ENCODE results near the gene GH1.
"Not testable (repeated sequence)": the region's sequence is repeated elsewhere in the genome, so short reads cannot be mapped to it uniquely, and the experiment has no call there.

GH1 gene

DNA sequence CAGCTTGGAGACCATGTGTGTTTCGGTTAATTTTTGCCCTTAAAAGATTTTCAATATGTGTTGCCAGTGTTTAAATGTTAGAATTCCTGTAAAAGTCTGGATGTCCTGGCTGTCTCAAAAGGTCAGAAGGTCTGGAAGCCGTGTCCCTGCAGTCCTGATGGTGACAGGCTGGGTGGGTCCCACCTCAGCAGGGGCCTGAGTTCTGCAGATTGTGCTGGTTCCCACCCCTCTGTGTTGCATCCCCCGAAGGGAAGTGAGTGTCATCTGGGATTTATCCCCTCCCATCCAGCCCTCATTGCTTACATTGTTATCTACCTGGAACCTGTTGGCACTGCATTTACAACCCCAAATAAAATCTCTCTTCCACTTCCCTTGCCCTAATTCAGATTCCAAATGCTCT, 24.6 kb downstream of the GH1 start:
- ATAC-seq: not testable (repeated sequence)

DNA sequence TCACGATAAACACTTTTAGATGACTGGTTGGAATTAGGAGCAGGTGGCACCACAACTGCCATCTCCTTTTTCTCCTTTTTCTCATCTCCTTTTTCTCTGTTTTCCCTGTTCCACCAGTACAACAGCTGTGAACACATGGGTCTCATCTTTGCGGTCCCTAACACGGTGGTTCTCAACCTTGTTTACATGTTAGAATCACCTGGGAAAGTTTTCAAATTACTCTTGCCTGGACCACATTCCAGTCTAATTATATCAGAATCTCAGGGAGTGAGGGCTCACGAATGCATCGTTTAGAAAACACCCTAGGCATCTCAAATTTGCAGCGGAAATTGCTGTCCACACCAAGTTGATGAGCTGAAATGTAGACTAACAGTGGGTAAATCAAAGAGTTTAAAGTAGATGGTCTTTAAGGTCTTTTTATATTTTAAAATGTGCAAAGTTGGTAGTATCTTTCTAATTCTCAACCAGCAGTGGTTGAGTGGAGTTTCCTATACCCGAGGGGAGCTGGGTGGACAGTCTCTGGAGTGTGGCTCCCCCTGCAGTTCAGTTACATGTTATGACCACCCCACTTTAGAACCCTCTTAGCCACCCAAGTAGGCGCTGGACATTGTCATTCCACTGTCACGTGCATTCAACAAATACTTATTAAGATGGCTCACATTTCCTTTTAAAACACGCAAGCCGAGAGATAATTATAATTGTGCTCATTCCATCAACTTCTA, 26.2 kb downstream of the GH1 start:
- ATAC-seq: not testable (repeated sequence)

DNA sequence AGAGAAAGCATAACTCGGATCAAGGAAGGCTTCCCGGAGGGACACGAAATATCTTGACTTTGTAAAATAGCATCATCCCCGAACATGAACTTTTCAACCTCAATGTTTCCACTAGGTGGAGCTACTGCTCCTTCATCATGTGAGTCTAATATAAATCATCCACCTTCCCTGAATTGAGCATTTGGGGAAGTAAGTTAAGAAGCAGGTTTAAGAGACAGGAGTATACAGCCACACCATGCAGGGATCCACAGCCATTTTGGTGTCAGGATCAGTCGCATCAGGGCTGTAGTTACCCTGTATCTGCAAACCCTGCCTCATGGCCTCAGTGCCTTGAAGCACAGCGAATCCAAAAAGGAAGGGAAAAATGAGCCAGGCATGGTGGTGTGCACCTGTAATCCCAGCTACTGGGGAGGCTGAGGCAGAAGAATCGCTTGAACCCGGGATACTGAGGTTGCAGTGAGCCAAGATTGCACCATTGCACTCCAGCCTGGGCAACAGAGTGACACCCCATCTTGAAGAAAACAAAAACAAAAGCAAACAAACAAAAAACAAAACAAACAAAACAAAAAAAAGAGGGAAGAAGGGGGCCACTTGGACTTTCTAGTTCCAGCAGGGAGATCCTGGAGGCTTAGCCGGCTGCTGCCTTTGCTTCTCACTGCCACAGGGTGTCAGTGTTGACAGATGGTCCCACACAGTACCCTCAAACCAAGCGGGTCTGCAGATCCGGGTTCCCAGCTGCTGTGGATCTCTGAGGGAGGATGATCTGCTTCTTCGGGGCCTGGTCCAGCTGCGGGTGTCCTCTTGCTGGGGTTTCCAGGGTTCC, 29.4 kb downstream of the GH1 start:
- peak in 1 of 2 donors; percentile 65 for ATAC-seq

DNA sequence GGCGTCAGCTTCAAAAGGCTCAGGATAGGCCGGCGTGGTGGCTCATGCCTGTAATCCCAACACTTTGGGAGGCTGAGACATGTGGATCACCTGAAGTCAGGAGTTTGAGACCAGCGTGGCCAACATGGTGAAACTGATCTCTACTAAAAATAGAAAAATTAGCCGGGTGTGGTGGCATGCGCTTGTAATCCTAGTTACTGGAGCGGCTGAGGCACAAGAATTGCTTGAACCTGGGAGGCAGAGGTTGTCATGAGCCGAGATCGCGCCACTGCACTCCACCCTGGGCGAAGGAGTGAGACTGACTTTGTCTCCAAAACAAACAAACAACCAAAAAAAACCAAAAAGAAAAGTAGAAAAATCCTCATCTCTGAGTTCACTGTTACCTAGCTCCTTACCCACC, 33.5 kb downstream of the GH1 start:
- ATAC-seq: not testable (repeated sequence)

DNA sequence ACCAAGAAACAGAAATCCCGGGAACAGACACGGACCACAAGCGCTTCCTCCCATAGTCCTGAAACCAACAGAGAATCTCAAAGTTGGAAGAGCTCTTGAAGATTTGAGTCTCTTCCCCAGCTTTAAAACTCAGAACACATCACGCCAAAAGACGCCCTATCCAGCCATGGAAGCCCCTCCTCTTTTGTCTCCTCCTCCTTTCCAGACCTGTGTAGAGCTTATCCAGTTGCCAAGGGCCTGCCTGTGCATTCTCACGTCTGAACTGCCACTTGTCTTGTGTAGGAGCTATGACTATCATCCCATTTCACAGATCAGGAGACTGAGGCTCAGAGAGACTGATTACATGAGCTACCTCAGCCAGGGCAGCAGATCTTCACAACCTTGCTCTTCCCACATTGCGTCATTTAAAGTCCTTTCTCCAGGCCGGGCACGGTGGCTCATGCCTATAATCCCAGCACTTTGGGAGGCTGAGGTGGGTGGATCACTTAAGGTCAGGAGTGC, 36.0 kb downstream of the GH1 start:
- ATAC-seq: not testable (repeated sequence)

DNA sequence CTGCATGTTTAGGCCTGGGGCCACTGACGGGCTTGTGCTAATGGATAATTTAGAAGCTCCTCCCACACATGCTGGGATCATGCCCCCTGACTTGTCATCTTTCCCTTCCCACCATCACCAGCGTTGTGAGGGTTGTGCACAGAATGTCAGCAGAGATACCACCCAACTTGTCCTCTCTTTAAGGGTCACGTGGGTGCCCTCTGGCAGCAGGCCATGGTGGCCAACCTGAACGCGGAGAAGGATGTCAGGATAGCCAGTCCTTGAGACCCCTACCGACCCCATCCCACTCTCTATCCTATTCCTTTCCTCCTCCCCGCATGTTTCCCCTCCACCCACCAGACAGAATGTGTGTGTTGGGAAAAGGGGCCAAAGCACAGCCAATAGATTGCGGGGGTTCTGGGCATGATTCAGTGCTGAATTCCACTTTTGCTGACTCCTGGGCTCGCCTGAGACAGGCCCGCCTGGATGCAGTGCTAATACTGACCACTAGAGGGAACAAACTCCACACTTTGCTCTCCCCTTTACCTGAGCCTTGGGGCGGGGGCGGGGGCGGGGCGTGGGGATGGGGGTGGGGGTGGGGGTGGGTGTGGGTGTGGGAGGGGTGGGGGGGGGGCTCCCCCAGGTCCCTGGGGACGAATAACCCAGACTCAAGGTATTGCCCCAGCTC, 36.6 kb downstream of the GH1 start, which contains the start of gene GH2:
GH2 (minus strand) TSS at position 10 of the 667 bp plus-strand sequence. CDS start 143 bp downstream, outside the sequence.
- peak; percentile 70 to 83 for ATAC-seq

DNA sequence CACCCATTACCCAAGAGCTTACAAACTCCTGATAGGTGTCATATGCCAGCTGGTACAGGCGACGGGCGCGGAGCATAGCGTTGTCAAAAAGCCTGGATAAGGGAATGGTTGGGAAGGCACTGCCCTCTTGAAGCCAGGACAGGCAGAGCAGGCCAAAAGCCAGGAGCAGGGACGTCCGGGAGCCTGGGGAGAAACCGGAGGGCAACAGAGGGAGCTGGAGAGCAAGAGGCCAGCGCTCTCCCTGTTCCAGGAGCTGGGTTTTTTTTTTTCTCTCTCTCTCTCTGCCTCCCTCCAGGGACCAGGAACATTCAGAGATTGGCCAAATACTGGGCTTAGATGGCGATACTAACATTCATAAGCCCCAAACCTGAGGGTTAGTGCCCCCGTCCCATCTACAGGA, 37.3 kb downstream of the GH1 start:
- ATAC-seq: not testable (repeated sequence)

DNA sequence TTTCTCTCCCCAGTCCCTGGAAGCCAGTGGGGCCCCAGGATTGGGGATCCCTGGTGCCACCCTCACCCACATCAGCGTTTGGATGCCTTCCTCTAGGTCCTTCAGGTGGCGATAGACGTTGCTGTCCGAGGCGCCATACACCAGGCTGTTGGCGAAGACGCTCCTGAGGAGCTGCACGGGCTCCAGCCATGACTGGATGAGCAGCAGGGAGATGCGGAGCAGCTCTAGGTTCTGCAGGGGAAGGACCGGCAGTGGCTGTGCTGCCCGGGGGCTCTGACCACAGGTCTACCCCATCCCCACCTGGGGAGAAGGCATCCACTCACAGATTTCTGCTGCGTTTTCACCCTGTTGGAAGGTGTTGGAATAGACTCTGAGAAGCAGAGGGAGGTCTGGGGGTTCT, 37.9 kb downstream of the GH1 start:
- no peak for ATAC-seq

DNA sequence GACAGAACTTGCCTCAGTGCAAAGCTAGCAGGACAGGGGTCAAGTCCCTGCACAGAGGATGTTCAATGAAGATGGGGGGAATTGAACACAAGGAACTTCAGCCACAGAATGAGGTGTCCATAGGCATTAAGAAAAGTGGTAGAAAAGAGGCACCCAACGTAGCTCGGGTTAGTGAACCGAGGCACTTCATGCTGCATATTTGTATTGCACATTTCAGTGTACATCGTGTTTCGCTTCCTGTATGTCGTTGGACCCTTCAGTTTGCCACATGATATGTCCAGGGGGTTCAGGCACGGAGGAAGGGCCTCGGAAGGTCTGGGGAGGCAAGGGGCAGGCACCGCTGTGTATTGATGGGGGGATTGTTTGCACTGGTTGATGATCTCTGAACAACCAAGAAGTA, 40.2 kb downstream of the GH1 start:
- not testable (repeated sequence) for ATAC-seq

DNA sequence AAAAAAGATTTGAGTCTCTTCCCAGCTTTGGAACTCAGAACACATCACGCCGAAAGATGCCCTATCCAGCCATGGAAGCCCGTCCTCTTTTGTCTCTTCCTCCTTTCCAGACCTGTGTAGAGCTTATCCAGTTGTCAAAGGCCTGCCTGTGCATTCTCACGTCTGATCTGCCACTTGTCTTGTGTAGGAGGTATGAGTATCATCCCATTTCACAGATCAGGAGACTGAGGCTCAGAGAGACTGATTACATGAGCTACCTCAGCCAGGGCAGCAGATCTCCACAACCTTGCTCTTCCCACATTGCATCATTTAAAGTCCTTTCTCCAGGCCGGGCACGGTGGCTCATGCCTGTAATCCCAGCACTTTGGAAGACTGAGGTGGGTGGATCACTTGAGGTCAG, 43.9 kb downstream of the GH1 start:
- not testable (repeated sequence) for ATAC-seq

DNA sequence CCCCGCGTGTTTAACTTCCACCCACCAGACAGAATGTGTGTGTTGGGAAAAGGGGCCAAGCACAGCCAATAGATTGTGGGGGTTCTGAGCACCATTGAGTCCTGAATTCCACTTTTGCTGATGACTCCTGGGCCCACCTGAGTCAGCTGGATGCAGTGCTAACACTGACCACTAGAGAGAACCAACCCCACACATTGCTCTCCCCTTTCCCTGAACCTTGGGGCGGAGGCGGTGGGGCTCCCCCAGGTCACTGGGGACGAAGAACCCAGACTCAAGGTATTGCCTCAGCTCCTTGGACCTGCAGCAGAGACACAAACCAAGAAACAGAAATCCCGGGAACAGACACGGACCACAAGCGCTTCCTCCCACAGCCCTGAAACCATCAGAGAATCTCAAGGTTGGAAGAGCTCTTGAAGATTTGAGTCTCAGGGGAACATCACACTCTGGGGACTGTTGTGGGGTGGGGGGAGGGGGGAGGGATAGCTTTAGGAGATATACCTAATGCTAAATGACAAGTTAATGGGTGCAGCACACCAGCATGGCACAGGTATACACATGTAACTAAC, 44.5 kb downstream of the GH1 start:
- ATAC-seq: not testable (repeated sequence)

DNA sequence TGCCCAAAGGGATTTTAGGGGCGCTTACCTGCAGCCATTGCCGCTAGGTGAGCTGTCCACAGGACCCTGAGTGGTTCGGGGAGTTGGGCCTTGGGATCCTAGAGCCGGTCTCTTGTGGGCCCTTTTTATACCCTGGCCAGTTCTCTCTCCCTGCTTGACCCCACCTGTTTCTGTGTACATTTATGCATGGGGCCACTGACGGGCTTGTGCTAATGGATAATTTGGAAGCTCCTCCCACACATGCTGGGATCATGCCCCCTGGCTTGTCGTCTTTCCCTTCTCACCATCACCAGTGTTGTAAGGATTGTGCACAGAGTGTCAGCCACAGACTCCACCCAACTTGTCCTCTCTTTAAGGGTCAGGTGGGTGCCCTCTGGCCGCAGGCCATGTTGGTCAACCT, 45.1 kb downstream of the GH1 start, which contains the start of gene CSH2:
CSH2 (minus strand) TSS at position 101 of the 400 bp plus-strand sequence; CDS start at position 38, 63 bp downstream.
- ATAC-seq: not testable (repeated sequence)

DNA sequence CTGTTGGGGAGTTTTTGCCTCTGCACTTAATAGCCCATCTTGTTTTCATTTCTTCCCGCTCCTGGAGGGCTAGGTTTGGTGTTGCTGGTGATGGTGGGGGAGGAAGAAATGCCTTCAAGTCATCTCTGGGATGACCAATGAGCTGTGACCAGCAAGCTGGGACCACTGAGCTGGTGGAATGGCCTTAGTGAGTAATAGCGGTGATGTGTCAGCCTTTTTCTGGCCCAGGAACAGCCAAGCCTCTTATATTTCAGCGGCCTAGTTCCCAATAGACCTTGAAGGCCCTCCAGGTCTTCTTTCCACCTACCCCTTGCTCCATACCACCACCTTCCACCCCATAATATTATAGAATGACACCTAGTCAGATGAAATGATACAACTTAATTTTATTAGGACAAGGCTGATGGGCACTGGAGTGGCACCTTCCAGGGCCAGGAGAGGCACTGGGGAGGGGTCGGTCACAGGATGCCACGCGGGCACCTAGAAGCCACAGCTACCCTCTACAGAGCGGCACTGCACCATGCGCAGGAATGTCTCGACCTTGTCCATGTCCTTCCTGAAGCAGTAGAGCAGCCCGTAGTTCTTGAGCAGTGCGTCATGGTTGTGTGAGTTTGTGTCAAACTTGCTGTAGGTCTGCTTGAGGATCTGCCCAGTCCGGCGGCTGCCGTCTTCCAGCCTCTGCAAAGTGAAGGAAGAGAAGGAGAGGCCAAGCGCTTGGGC, 46.8 kb downstream of the GH1 start:
- not testable (repeated sequence) for ATAC-seq

DNA sequence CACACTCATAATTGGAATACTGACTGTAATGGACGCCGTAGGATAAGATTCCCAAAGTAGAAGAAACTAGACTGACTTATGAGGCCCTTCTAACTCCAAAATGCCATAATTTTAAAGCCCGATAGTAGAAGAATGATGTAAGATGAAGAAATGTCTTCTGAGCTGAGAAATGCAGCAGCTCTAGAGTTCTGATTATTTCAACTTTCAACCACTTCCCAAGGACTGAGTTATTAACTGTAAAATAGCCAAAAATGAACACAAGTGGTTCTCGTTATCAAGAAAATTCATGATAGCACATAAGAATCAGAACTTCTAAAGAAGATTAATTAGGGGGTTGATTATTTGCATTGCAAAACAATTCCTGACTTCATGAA, 48.4 kb downstream of the GH1 start:
- not testable (repeated sequence) for ATAC-seq

DNA sequence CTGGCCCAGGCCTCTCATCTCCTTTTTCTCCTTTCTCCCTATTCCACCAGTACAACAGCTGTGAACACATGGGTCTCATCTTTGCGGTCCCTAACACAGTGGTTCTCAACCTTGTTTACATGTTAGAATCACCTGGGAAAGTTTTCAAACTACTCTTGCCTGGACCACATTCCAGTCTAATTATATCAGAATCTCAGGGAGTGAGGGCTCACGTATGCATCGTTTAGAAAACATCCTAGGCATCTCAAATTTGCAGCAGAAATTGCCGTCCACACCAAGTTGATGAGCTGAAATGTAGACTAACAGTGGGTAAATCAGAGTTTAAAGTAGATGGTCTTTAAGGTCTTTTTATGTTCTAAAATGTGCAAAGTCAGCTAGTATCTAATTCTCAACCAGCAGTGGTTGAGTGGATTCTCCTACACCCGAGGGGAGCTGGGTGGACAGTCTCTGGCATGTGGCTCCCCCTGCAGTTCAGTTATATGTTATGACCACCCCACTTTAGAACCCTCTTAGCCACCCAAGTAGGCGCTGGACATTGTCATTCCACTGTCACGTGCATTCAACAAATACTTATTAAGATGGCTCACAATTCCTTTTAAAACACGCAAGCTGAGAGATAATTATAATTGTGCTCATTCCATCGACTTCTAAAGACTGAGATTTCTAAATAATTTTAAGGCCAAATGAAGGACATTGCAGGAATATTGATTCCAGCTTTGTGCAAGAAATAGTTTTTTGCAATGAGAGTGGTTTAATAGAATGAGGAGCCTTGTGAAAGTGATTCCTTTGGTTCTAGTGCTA, 48.9 kb downstream of the GH1 start:
- not testable (repeated sequence) for ATAC-seq

All from activated CD4-positive, CD25-positive, alpha-beta regulatory T cell treated with anti-CD3 and anti-CD28 coated beads, Interleukin-2, amount 50 U/mL, for 24 hours (primary cell).